PC-9 (cell line): Measurements from ENCODE around the gene COL23A1. TPM values are rescaled to one million over a fixed set of nuclear protein-coding genes. Genes with fewer than 3 reads are reported as not detected.

Source experiments
- BruUV-seq: library from RNA; stranded (reverse); fragments of 400-500 nt; replicated peaks from 2 replicates; lab custom pipeline; 2021; lab: Mats Ljungman, UMichigan
- CTCF ChIA-PET: fragments of 300-600 bp; sonication (Branson Sonifier 250); formaldehyde crosslinking; loops from one replicate; lab custom pipeline; 2022; ENCODE audit warnings: antibody characterized with exemption; lab: Charles Lee
- POLR2A ChIA-PET: fragments of 300-600 bp; sonication (Branson Sonifier 250); formaldehyde crosslinking; loops from one replicate; lab custom pipeline; 2022; ENCODE audit warnings: antibody characterized with exemption; ENCODE audit not compliant: unreplicated experiment; lab: Charles Lee
- DNase-seq, 2 experiments: peaks; one replicate each; pipeline versions ENCODE4 v3.0.0 to v3.0.0-alpha.2; 2015 to 2022; ENCODE audit warnings: mixed read lengths in 1 of 2
- H2AFZ ChIP-seq: fragments of 200-600 bp; sonication (generic); 2 replicates; pipeline ENCODE4 v1.8.1; 2017; ENCODE audit warnings: antibody characterized with exemption
- H3F3A ChIP-seq: fragments of 200-600 bp; sonication (generic); 2 replicates; pipeline ENCODE4 v1.8.1; 2017; ENCODE audit warnings: antibody characterized with exemption, mild to moderate bottlenecking, low read depth; ENCODE audit not compliant: insufficient read depth
- H3K27ac ChIP-seq: fragments of 200-600 bp; sonication (generic); 2 replicates; pipeline ENCODE4 v1.6.1; 2016; ENCODE audit warnings: mixed run types
- H3K27me3 ChIP-seq: fragments of 200-600 bp; sonication (generic); 2 replicates; pipeline ENCODE4 v1.6.1; 2016; ENCODE audit warnings: low read depth, mixed run types; ENCODE audit not compliant: insufficient read depth
- H3K36me3 ChIP-seq: fragments of 200-600 bp; sonication (generic); 2 replicates; pipeline ENCODE4 v1.6.1; 2016; ENCODE audit warnings: low read depth, mixed run types
- H3K4me1 ChIP-seq: fragments of 200-600 bp; sonication (generic); replicated peaks from 2 replicates; pipeline ENCODE4 v1.6.1; 2016; ENCODE audit warnings: mixed run types; ENCODE audit not compliant: insufficient read depth
- H3K4me2 ChIP-seq: fragments of 200-600 bp; sonication (generic); 2 replicates; pipeline ENCODE4 v1.6.1; 2017; ENCODE audit warnings: mixed run types
- H3K4me3 ChIP-seq: fragments of 200-600 bp; sonication (generic); 2 replicates; pipeline ENCODE4 v1.6.1; 2016; ENCODE audit warnings: mixed run types
- H3K79me2 ChIP-seq: fragments of 200-600 bp; sonication (generic); 2 replicates; pipeline ENCODE4 v1.6.1; 2017; ENCODE audit warnings: low read depth, mixed run types
- H3K9me2 ChIP-seq: fragments of 200-600 bp; sonication (generic); 2 replicates; pipeline ENCODE4 v1.8.1; 2017; ENCODE audit warnings: mild to moderate bottlenecking; ENCODE audit not compliant: insufficient read depth
- H3K9me3 ChIP-seq: fragments of 200-600 bp; sonication (generic); 2 replicates; pipeline ENCODE4 v1.8.1; 2016; ENCODE audit warnings: low read depth; ENCODE audit not compliant: insufficient read depth
- H4K20me1 ChIP-seq: fragments of 200-600 bp; sonication (generic); 2 replicates; pipeline ENCODE4 v1.8.1; 2017; ENCODE audit not compliant: insufficient read depth
- EZH2 ChIP-seq: fragments of 200-600 bp; sonication (generic); IDR thresholded peaks from 2 replicates; pipeline ENCODE4 v1.8.0; 2017; ENCODE audit warnings: antibody characterized with exemption, low read depth
- intact Hi-C: fragments of 100-400 bp; cut with micrococcal nuclease; formaldehyde crosslinking; loops from one replicate; pipeline ENCODE4 v1.10.0; 2022; ENCODE audit not compliant: unreplicated experiment
- total RNA-seq: library from RNA; stranded (reverse); gene quantifications from 2 replicates; pipeline ENCODE4 v1.2.3, GENCODE V29; 2021
- TF ChIP-seq, protein P1 (sequence below): fragments of 200-600 bp; sonication (generic); conservative IDR thresholded peaks from 2 replicates; pipeline ENCODE4 v1.6.1; 2017; ENCODE audit warnings: mixed run types, antibody characterized with exemption, mild to moderate bottlenecking, moderate library complexity

COL23A1 gene
- total RNA-seq, 1 experiment from 2014 or later = not detected

GRCh38 chr5:178432421-178433272 lies 157.5 kb downstream of the COL23A1 start:
- BruUV-seq = no TSS peak
- Histone ChIP-seq H3K9me2 (no peaks in the 10 kb centered on the region), H3K36me3 (no peaks in the 10 kb centered on the region), H4K20me1 (no peaks in the 10 kb centered on the region), H3K4me3 (no peak overlapping the region), H3K27ac (no peak overlapping the region), H3F3A (no peaks in the 10 kb centered on the region), H3K9me3 (no peaks in the 10 kb centered on the region), H2AFZ (no peak overlapping the region), H3K4me2 (no peak overlapping the region), H3K79me2 (no peaks in the 10 kb centered on the region), H3K4me1 (no peaks in the 10 kb centered on the region), H3K27me3 (peaks cover 99% of the 10 kb centered on the region)
- intact Hi-C loops = no loop called here
- POLR2A ChIA-PET = no interaction called here
- DNase-seq = no peak
- CTCF ChIA-PET = no interaction called here
- TF ChIP-seq EZH2 = no peak
- TF ChIP-seq, protein P1, sequence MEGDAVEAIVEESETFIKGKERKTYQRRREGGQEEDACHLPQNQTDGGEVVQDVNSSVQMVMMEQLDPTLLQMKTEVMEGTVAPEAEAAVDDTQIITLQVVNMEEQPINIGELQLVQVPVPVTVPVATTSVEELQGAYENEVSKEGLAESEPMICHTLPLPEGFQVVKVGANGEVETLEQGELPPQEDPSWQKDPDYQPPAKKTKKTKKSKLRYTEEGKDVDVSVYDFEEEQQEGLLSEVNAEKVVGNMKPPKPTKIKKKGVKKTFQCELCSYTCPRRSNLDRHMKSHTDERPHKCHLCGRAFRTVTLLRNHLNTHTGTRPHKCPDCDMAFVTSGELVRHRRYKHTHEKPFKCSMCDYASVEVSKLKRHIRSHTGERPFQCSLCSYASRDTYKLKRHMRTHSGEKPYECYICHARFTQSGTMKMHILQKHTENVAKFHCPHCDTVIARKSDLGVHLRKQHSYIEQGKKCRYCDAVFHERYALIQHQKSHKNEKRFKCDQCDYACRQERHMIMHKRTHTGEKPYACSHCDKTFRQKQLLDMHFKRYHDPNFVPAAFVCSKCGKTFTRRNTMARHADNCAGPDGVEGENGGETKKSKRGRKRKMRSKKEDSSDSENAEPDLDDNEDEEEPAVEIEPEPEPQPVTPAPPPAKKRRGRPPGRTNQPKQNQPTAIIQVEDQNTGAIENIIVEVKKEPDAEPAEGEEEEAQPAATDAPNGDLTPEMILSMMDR = no peak

DNA sequence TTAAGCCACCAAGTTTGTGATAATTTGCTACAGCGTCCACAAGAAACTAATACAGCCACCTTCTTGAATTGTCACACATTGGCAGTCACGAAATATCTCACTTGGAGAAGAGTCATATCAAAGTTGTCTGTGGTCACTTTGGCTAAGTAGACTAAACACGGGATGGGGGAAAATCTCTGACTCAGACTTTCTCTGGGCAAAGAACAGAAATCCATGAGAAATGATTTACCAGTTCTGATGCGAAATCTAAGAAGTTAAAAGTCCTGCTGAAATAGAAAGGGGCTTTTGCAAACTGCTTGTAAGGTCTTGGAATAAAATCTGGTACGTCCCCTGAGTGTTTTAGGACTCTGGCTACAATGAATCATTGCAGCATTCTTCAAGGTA lies 158.4 kb downstream of the COL23A1 start:
- ChIA-PET CTCF (no interaction called here), POLR2A (no interaction called here)
- no peak overlapping the region for H2AFZ ChIP-seq
- TF ChIP-seq, protein P1 = no peak
- no peak for TF ChIP-seq EZH2
- H3K36me3 ChIP-seq = no peaks in the 10 kb centered on the region
- no peaks in the 10 kb centered on the region for H3K4me1 ChIP-seq
- BruUV-seq = no TSS peak
- no peaks in the 10 kb centered on the region for H3K79me2 ChIP-seq
- no peak overlapping the region for H3K4me3 ChIP-seq
- H4K20me1 ChIP-seq = no peaks in the 10 kb centered on the region
- H3K4me2 ChIP-seq = no peak overlapping the region
- peaks cover 99% of the 10 kb centered on the region for H3K27me3 ChIP-seq
- H3K9me2 ChIP-seq = no peaks in the 10 kb centered on the region
- H3F3A ChIP-seq = no peaks in the 10 kb centered on the region
- intact Hi-C loops = no loop called here
- H3K9me3 ChIP-seq = no peaks in the 10 kb centered on the region
- no peak for DNase-seq
- no peak overlapping the region for H3K27ac ChIP-seq

- BruUV-seq = no TSS peak
- intact Hi-C loops = no loop called here
Measured at GRCh38 chr5:178431063-178431781, 159.0 kb downstream of the COL23A1 start.

More at GRCh38 chr5:178431063-178431781, 159.0 kb downstream of the COL23A1 start:
- Histone ChIP-seq H4K20me1 (no peaks in the 10 kb centered on the region), H3K9me2 (no peaks in the 10 kb centered on the region), H3K4me2 (no peak overlapping the region), H2AFZ (no peak overlapping the region), H3K9me3 (no peaks in the 10 kb centered on the region), H3K27ac (no peak overlapping the region), H3K36me3 (no peaks in the 10 kb centered on the region), H3K4me1 (no peaks in the 10 kb centered on the region), H3F3A (no peaks in the 10 kb centered on the region), H3K79me2 (no peaks in the 10 kb centered on the region), H3K27me3 (peaks cover 99% of the 10 kb centered on the region), H3K4me3 (no peak overlapping the region)
- DNase-seq = no peak
- TF ChIP-seq EZH2 = no peak
- TF ChIP-seq, protein P1 = no peak
- CTCF ChIA-PET = no interaction called here
- POLR2A ChIA-PET = interaction anchor here (0.6 kb wide), 1 partner anchor 348 kb away, joined by 3 read pairs; no protein-coding TSS in a partner anchor
